Stimulated activated CD4-positive, alpha-beta T cell treated with anti-CD3 and anti-CD28 coated beads, TNF-alpha, amount 100 ng/mL, for 24 hours (primary cell): ENCODE measurements around the gene PDYN.

Experiments
- DNase-seq, 3 experiments: peaks; one replicate each; pipeline ENCODE4 v3.0.0-alpha.2; 2020; ENCODE audit warnings: low read depth in 3 of 3

PDYN gene

DNA sequence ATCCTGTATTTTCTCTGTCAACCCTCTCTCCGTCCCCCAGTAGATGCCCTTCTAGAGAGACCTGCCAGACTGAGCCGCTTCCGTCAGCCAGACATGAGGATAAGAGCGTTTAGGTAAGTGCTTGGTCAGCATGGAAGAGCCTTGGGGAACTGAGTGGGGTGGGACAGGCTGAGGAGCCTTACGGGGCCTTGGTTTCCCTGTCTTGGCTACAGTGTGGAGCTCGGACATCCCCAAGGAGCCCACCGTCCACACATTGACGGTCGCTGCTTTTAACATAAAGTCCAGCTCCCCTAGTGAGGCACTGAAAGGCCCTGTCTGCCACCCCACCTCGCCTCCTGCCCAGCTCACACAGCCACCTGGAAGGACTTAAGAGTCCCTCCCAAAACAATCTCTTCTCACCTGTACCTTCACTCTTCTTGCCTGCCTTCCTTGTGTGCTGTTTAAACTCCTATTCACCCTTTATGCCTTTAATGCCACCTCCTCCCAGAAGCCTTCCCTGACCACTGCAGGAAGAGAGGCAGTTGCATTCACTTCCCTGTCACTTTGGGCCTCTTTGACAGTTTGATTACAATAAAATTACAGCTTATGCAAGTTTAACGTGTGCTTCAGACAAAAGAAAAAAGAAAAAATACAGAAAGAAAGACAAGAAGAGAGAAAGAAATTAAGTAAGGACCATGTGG, 42.3 kb downstream of the PDYN start:
- no peak for DNase-seq

DNA sequence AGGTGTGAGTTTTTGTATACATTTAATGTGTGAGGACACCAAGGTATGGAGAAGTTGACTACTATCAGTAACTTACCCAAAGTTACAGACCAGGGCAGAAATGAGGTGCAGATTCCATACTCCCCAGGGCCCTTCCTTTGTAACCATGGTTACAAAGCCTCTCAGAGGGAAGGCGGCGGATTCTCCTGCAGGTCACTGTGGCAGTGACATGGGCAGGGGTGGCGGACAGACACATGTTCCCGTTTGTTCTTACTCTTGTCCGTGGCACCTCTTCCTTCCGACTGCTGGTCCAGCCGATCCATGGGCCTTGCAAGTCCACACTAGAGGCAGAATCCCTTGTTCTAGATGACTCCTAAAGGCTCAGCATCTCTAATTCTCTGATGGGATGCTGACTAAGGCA, 43.0 kb downstream of the PDYN start:
- no peak for DNase-seq

DNA sequence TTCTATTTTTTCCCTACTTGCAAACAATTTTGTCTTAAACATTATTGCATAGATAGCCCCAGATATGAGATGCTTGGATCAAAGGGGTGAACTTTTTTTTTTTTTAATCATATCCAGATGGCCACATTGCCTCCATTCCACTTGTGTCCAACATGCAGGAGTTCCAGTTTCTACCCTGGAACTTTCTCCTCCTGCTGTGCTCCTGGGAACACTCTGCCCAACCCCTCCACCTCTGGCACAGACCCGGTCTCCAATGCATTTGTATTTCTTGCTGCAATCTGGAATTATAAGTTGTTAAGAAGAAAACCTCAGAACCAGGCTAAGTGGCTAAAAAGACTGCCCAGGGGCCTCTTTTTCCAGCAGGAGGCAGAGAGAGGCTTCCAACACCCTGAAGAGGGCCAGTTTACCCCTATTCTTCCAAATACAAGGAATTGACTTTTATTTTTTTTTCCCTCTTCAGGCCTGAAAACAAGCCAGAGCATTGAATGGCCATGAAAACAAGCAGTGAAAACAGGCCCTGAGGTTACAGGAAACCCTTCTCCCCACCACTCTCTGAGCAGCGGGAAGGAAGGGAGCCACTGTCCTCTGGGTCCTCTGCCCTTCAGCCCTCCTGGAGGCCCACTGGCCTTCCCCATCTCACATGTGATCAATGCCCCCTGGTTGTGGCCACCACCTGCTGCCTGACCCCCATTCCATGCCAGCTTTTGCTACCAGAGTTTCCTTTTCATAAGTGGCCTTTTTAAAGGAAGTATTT, 44.3 kb downstream of the PDYN start:
- no peak for DNase-seq

DNA sequence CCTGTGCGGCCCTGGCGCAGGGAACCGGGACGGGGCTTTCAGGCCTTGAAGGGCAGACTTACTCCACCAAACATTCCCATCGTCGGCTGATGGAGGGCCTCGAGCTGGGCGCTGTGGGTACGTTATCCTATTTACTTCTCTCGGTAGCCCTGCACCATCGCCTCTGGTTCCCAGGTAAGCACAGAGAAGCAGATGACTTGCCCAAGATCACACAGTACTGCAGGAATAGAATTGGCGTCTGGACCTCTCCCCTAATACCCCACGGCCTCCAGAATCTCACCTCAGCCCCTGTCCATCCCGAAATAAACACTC, 46.4 kb downstream of the PDYN start:
- DNase-seq = no peak

DNA sequence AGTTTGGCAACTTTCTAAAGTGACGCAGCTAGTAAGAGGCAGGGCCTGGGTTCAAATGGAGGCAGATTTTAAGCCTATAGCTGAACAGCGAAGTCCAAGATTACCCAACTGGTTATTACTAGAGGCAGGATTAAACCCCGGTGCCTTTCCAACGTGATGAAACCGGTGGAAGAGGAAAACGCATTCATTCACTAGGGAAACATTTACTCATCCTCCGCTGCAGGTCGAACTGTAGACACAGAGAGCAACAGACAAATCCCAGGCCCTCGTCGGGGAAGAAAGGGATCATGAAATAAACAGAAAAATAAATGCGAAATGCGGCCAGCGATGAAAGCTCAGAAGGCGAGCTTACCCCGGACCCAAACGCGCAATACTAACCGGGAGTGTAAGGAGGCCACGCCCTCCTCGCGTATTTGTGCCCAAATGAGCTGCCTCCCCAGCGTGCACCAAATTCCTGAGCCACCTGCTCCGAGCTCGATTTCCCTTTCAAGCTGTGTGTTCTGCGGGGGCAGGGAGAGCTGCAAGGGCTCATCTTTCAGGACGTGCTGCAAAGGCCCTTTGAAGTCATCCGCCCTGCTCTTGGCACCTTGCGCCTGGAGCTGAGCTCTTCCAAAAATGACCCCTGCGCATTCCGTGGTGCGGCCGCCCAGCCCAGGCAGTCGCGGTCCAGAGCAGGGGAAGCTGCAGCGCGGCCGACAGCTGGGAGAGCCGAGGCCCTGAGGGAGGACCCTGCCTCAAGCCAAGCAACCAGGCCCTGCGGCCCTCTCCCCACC, 46.9 kb downstream of the PDYN start:
- no peak for DNase-seq

DNA sequence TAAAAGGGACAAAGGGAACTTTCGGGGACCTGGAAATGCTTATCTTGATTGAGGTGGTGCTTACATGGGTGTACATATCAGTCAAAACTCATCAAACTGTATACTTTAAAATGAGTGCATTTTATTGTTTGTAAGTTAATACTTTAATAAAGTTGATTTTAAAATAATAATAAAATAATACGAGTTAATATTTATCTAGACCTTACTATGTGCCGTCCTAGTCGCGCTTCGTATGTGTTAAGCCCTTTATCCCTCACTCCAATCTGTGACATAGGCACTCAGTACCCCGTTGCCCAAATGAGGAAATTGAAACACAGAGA, 47.5 kb downstream of the PDYN start:
- no peak for DNase-seq

DNA sequence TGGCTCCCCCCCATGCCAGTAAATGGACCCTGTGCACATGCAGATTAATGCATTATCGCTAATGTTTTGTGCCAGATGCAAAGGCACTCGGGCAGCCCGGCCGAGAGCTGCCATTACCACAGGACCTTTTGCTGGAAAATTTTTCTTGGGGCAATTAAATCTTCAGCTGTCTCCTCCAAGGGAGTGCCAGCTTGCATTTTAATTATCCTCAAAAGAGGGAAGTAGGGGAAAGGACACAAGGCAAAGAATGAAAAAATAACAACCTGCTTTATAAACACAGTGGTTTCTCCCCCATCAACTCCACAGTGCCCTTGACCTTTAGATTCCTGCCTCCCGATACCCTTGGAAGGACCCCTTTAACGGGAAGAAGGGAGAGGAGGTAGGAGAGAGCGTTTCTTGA, 48.2 kb downstream of the PDYN start:
- no peak for DNase-seq

DNA sequence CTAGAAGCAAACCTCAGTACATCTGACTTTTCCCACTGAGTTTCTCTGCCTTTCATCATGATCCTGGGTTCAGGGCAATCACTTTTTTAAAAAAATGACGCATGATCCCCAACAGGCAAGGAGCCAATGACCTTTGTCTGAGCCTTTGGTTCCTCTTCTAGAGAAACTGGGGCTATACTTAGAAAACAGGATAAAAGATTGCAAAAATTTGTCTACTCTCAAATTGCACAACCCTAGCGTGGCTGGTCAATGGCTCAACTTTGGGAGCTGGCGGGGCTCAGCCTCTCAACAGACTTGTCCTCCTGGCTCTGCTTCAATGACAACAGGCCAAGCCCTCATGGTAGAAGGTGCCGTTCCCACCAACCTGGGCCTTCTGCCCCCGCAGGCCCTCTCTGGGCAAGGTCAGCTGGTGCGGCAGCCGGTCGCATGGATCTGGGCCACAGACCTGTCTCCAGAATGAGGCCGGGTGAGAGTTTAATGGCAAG, 48.7 kb downstream of the PDYN start:
- no peak for DNase-seq

DNA sequence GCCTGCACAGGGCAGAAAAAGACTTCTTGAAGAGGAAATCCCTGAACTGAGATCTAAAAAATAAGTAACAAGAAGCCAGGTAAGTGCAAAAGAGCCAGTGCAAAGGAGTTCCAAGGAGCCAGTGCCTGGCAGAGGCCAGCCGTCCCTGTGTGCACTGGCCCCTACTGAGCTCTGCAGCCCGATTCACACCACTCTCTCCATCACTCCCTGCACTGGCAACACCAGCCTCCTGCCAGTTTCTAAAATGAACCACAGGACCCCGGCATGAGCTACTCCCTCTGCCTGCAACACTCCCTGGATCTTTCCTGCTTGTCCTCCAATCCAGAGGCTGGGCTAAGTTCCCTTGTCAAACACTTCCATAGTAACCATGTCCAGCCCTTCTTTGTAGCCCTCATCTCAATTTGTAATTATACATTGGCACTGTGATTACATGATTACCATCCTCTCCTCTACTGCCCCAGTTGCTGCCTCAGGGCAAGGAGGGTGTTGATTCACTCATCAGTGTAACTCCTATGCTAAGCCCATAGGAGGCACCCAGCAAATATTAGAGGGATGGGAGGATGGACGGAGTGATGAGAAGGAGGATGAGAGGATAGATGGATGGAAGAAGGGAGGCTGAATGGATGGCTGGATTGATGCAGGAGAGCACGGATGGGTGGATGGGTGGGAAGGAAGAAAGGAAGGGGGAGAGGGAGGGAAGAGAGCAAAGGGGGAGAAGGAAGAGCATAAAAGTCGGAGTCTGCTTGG, 49.3 kb downstream of the PDYN start:
- no peak for DNase-seq

DNA sequence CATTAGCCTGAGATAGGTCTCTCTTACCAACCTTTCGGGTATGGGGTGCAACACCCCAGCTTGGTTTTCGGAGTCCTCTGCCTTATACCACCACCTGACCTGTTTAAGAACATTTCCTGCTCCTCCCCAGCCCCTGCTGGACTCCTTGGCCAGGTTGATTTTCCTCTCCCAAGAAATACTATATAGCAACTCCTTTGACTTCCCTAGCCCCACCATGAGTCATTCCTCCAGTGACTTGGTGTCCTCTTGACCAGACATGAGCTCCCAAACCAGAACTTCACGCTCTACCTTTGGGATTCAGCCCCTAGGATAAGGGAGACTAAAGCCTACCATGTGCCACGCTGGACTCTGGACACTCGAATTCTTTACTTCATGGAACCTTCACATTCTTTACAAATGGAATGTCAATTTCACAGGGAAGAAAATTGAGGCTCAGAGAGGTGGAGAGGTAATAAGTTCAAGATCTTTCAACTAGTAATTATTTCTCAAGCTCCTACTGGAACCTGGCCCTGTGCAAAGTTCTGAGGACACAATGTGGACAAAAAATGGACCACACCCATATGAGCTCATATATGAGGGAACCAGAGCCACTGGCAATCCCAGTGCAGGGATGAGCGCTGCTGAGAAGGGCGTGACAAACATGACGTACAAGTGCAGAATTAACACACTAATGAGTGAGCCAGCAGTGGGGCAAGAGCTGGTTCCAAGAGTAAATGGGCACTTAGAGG, 50.4 kb downstream of the PDYN start:
- DNase-seq = no peak

DNA sequence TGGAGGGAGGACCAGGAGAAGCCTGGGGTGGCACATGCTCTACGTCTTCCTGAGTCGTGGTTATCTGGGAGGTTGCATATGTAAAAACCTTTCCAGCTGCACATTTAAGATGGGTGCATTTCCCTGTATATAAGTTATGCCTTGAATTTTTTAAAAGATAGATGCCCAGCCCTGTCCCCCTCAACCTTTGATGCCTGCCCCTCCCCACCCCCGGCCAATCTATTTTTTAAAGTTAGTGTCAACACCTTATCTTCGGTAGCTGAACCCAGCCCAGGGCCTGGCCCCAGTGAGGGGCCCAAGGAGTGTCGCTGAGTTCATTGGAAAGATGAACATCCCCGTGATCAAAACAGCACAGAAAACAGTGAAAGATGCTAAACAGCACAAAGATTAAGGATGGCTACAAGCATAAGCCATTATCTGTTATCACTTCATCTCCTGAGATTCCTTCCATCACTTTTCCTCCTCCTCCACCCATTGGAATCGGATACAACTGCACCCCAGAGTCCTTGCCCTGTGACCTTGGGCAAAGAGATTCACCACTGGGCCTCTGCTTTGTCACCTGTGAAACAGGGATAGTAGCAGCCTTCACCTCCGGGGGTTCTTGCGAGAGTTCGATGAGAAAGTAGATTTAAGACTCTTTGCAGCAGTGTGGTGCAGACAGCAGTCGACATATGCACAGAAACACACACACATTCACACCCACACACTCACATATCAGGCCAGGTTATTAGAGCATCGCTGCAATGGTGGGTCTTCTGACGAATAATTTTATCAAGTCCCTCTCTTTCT, 51.2 kb downstream of the PDYN start:
- DNase-seq = no peak

DNA sequence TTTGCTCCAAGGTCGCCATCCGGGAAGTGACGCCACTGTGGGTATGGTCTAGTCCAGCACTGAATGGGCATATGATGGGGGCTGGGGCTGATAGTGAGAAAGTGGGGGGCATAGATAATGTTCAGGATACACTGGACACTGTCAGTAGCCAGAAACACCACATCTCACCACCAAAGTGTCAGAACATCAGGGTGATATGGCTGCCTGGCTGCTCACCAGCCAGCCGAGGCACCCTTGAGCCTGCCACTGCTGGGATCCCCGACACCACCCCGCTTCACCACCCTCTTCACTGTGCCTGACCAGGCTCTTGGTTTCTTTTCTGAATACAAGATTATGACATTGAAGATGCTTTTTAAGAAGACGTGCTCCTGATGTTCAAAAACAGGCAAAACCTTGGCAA, 51.8 kb downstream of the PDYN start:
- no peak for DNase-seq

DNA sequence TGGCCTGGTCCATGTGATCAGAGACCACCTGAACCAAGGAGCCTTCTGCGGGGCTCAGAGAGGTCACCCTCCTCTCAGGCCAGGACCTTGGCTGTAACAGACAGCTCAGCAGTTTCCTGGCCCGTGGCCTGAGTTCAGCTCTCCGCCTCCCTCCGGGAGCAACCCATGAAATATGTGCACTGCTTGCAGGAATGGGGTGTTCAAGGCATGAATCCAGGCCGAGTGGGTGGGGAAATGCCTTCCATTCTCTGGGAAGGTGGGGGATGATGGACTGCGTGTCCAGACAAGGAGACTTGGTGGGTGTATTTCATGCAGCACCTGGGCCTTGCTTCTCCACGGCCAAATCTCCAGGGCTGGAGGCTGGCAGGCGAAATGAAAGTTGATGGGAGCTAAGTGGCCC, 52.6 kb downstream of the PDYN start:
- DNase-seq = no peak

DNA sequence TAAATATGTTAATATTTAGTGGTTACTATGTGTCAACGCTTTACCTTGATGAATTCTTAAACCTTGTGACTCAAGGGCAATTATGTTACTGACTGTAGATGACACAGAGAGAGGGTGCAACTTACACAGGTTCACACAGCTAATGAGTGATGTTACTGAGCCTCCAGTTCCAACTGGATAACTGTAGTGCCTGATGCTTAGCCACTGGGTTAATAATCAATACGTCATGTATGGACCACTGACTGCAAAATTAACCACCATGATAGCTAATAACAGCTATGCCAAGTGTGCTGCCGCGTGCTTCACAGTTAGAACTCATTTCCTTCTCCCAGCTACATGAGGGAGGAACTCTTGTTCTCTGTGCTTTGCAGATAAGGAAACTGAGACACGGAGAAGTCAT, 53.3 kb downstream of the PDYN start:
- DNase-seq = no peak

DNA sequence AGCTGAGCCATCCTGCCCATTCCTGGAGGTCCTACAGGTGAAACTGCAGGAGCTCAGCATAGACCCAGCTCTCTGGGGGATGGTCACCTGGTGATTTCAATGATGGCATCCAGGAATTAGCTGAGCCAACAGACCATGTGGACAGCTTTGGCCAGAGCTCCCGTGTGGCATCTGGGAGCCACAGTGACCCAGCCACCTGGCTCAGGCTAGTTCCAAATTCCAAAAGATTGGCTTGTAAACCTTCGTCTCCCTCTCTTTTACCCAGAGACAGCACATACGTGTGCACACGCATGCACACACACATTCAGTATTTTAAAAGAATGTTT, 54.6 kb downstream of the PDYN start:
- DNase-seq = no peak

DNA sequence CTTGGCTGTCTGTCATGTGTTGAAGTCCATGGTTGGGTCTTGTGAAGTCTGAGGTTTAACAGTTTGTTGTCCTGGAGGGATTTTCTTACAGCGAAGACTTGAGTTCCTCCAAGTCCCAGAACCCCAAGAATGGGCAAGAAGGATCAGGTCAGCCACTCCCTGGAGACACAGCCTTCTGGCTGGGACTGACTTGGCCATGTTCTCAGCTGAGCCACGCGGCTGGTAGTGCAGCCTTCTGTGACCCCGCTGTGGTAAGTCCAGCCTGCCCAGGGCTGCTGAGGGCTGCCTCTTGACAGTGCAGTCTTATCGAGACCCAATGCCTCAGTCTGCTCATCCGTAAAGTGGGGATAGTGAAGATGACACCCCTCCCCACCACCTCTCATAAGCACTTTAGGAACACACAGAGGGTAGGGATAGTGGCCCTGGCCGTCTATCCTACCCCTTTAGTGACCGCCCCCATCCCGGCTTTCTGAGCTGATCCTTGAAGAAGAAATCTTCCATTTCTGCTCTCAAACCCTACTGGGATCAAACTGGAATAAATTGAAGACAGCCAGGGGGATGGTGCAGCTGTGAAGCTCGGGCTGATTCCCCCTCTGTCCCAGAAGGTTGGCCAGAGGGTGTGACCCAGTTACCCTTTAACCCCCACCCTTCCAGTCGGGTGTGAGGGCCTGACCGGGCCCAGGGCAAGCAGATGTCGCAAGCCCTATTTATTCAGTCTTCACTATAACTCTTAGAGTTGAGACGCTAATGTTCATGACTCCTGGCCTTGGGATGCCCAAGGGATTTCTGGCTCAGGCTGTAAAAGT, 55.2 kb downstream of the PDYN start:
- no peak for DNase-seq

DNA sequence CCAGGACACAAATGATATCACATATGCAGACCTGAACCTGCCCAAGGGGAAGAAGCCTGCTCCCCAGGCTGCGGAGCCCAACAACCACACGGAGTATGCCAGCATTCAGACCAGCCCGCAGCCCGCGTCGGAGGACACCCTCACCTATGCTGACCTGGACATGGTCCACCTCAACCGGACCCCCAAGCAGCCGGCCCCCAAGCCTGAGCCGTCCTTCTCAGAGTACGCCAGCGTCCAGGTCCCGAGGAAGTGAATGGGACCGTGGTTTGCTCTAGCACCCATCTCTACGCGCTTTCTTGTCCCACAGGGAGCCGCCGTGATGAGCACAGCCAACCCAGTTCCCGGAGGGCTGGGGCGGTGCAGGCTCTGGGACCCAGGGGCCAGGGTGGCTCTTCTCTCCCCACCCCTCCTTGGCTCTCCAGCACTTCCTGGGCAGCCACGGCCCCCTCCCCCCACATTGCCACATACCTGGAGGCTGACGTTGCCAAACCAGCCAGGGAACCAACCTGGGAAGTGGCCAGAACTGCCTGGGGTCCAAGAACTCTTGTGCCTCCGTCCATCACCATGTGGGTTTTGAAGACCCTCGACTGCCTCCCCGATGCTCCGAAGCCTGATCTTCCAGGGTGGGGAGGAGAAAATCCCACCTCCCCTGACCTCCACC, 56.4 kb downstream of the PDYN start:
- DNase-seq = no peak

DNA sequence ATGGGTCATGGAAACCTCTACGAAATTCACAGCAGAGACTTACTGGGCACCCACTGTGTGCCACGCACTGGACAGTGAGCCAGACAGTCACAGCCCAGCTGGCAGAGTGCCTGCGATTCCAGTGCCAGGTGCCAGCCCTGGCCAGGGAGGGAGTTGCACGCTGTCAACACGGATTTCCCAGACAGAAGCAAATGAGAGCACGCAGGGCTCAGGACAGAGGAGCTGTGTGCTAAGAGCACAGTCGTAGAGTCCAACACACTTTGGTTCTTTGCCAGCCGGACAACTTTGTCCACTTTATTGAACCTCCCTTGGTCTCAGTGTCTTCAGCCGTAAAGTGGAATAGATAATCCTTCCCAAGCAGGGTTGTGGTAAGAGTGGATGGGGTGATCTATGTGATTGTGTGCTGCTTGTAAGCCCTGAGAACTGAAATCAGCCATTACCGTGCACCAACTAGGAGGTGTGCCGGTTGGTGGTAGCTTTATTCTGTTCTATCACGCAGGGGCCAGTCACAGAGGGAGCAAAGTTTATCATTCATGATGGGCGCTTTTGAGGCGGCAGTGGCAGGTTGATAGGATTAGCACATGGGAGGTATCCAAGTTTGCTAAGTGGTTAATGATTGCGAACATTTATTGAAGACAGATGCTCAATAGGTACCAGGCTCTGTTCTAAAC, 58.0 kb downstream of the PDYN start:
- no peak for DNase-seq
